Panc1 (cell line): ENCODE data around the gene MED23. TPM values are rescaled to one million over a fixed set of nuclear protein-coding genes. Genes with fewer than 3 reads are reported as not detected.

ENCODE experiments used
- ATAC-seq: fragments of 200-7000 bp; cut with Tn5 transposase; 2 replicates; pipeline ENCODE4 v1.9.1; 2020; ENCODE audit warnings: mild to moderate bottlenecking, moderate library complexity
- BruUV-seq: library from RNA; stranded (reverse); fragments of 400-500 nt; replicated peaks from 2 replicates; lab custom pipeline; 2021; lab: Mats Ljungman, UMichigan
- CTCF ChIA-PET: fragments of 300-600 bp; sonication (Branson Sonifier 250); formaldehyde crosslinking; loops from one replicate; lab custom pipeline; 2022; ENCODE audit warnings: antibody characterized with exemption; lab: Charles Lee
- POLR2A ChIA-PET: fragments of 300-600 bp; sonication (Branson Sonifier 250); formaldehyde crosslinking; loops from one replicate; lab custom pipeline; 2022; ENCODE audit warnings: antibody characterized with exemption; lab: Charles Lee
- DNase-seq: peaks from one replicate; pipeline ENCODE4 v3.0.0-alpha.2; 2010; ENCODE audit warnings: low read depth, low spot score
- H3K27ac ChIP-seq: 2 replicates; pipeline ENCODE4 v1.5.1; 2011; ENCODE audit warnings: mild to moderate bottlenecking, low read length, inconsistent platforms
- H3K27me3 ChIP-seq: fragments of 200-500 bp; sonication (Bioruptor generic); 2 replicates; pipeline ENCODE4 v1.6.0; 2014; ENCODE audit warnings: low read length, inconsistent platforms; ENCODE audit not compliant: control insufficient read depth, insufficient read depth
- H3K36me3 ChIP-seq: fragments of 200-500 bp; sonication (Bioruptor generic); 2 replicates; pipeline ENCODE4 v1.5.1; 2014; ENCODE audit warnings: inconsistent platforms, mild to moderate bottlenecking, low read length, moderate library complexity; ENCODE audit not compliant: control insufficient read depth, insufficient read depth
- H3K4me1 ChIP-seq: 2 replicates; pipeline ENCODE4 v1.5.1; 2011; ENCODE audit warnings: inconsistent platforms, mild to moderate bottlenecking, low read length, moderate library complexity; ENCODE audit not compliant: control insufficient read depth, insufficient read depth
- H3K4me3 ChIP-seq, 2 experiments: 2 replicates each; pipeline ENCODE4 v1.5.1; 2011 to 2012; ENCODE audit warnings: low read depth in 2 of 2, low read length in 2 of 2, mild to moderate bottlenecking in 2 of 2, inconsistent platforms in 1 of 2, moderate library complexity in 1 of 2
- H3K9me3 ChIP-seq: fragments of 200-500 bp; sonication (Bioruptor generic); 2 replicates; pipeline ENCODE4 v1.5.1; 2014; ENCODE audit warnings: low read depth, mild to moderate bottlenecking, inconsistent platforms, low read length, moderate library complexity; ENCODE audit not compliant: control insufficient read depth, insufficient read depth
- POLR2AphosphoS5 ChIP-seq: IDR thresholded peaks from 2 replicates; pipeline ENCODE4 v1.6.1; 2012; ENCODE audit warnings: mild to moderate bottlenecking, low read depth, low read length, moderate library complexity
- SIN3A ChIP-seq: IDR thresholded peaks from 2 replicates; pipeline ENCODE4 v1.6.1; 2012; ENCODE audit warnings: low read depth, mild to moderate bottlenecking, low read length, moderate library complexity, borderline replicate concordance; ENCODE audit not compliant: insufficient read depth
- TCF7L2 ChIP-seq: IDR thresholded peaks from 2 replicates; pipeline ENCODE4 v1.6.1; 2011; ENCODE audit warnings: mild to moderate bottlenecking, low read depth, low read length, inconsistent platforms
- in situ Hi-C: cut with HindIII; loops from 2 replicates; pipeline ENCODE4 v1.10.0; 2016; ENCODE audit warnings: low sequenced_read_pairs, low pct_unique_long_range_greater_than_20kb
- intact Hi-C: fragments of 100-400 bp; cut with micrococcal nuclease; formaldehyde crosslinking; loops from one replicate; pipeline ENCODE4 v1.10.0; 2022; ENCODE audit not compliant: unreplicated experiment
- total RNA-seq: library from RNA; stranded (reverse); gene quantifications from one replicate; pipeline ENCODE4 v1.2.1, GENCODE V29; 2021; ENCODE audit not compliant: unreplicated experiment
- TF ChIP-seq, protein P1 (sequence below): fragments of 450-650 bp; IDR thresholded peaks from 2 replicates; pipeline ENCODE4 v1.5.1; 2017; ENCODE audit warnings: mild to moderate bottlenecking
- TF ChIP-seq, protein P2 (sequence below), 2 experiments: IDR thresholded peaks; 2 replicates each; pipeline ENCODE4 v1.6.1; 2011 to 2012; ENCODE audit warnings: low read depth in 2 of 2, control low read depth in 1 of 2, low read length in 1 of 2, mild to moderate bottlenecking in 1 of 2, moderate library complexity in 1 of 2; ENCODE audit not compliant: insufficient read depth in 1 of 2

Gene MED23
- total RNA-seq, 1 experiment from 2014 or later: 18.3 TPM

DNA sequence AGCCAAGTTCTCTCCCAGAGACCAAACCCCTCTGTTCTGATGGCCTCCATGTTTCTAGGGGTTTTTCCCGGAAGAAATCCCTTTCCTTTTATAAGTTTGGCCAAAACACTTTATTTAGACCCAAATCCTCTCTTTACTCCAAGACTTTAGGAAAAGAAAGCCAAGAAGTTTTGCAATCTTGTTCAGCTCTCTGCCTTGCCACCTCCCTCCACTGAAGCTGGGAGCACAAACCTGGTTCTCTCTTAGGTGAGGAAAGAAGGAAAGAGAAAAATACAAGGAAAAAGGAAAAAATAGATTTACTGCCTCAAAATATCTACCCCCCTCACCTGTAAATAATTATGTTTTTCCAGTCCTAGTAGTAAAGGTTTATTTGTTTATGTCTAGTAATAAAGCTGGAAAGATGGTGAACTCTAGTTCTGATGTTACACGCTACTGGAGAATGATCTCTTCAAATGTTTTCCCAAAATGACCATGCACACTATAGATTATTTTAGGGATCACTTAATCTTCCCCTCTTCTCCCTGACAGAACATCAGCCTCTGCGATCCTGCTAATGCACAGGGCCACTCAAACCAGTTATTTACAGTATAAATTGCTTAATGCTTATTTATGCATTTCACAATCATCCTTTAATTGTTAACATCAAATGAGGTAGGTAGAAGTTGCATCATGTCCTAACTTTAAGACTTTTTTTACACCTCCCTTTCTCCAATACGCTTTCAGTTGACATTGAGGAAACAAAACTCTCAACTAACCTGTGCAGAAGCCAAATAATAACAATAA lies 65.9 kb downstream of the MED23 start:
- CTCF ChIA-PET: no interaction called here
- DNase-seq (no peak), ATAC-seq (no peak)
- no peak overlapping the region for H3K4me3 ChIP-seq
- H3K36me3 ChIP-seq: no peaks in the 10 kb centered on the region
- POLR2A ChIA-PET: no interaction called here
- BruUV-seq: no TSS peak
- no peaks in the 10 kb centered on the region for H3K4me1 ChIP-seq
- H3K27ac ChIP-seq: no peak overlapping the region
- H3K9me3 ChIP-seq: no peaks in the 10 kb centered on the region
- no peaks in the 10 kb centered on the region for H3K27me3 ChIP-seq
- intact Hi-C loops: no loop called here
- TF ChIP-seq, protein P1, sequence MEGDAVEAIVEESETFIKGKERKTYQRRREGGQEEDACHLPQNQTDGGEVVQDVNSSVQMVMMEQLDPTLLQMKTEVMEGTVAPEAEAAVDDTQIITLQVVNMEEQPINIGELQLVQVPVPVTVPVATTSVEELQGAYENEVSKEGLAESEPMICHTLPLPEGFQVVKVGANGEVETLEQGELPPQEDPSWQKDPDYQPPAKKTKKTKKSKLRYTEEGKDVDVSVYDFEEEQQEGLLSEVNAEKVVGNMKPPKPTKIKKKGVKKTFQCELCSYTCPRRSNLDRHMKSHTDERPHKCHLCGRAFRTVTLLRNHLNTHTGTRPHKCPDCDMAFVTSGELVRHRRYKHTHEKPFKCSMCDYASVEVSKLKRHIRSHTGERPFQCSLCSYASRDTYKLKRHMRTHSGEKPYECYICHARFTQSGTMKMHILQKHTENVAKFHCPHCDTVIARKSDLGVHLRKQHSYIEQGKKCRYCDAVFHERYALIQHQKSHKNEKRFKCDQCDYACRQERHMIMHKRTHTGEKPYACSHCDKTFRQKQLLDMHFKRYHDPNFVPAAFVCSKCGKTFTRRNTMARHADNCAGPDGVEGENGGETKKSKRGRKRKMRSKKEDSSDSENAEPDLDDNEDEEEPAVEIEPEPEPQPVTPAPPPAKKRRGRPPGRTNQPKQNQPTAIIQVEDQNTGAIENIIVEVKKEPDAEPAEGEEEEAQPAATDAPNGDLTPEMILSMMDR: no peak
- TF ChIP-seq, protein P2, sequence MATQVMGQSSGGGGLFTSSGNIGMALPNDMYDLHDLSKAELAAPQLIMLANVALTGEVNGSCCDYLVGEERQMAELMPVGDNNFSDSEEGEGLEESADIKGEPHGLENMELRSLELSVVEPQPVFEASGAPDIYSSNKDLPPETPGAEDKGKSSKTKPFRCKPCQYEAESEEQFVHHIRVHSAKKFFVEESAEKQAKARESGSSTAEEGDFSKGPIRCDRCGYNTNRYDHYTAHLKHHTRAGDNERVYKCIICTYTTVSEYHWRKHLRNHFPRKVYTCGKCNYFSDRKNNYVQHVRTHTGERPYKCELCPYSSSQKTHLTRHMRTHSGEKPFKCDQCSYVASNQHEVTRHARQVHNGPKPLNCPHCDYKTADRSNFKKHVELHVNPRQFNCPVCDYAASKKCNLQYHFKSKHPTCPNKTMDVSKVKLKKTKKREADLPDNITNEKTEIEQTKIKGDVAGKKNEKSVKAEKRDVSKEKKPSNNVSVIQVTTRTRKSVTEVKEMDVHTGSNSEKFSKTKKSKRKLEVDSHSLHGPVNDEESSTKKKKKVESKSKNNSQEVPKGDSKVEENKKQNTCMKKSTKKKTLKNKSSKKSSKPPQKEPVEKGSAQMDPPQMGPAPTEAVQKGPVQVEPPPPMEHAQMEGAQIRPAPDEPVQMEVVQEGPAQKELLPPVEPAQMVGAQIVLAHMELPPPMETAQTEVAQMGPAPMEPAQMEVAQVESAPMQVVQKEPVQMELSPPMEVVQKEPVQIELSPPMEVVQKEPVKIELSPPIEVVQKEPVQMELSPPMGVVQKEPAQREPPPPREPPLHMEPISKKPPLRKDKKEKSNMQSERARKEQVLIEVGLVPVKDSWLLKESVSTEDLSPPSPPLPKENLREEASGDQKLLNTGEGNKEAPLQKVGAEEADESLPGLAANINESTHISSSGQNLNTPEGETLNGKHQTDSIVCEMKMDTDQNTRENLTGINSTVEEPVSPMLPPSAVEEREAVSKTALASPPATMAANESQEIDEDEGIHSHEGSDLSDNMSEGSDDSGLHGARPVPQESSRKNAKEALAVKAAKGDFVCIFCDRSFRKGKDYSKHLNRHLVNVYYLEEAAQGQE (IDR thresholded peaks at IDR 0.05; ENCODE audit: insufficient read depth in 1 of 2, low read depth in 2 of 2, low read length in 1 of 2): no peak
- TF ChIP-seq SIN3A: no peak
- TF ChIP-seq TCF7L2: no peak
- TF ChIP-seq POLR2AphosphoS5: no peak
- in situ Hi-C loops: no loop called here

DNA sequence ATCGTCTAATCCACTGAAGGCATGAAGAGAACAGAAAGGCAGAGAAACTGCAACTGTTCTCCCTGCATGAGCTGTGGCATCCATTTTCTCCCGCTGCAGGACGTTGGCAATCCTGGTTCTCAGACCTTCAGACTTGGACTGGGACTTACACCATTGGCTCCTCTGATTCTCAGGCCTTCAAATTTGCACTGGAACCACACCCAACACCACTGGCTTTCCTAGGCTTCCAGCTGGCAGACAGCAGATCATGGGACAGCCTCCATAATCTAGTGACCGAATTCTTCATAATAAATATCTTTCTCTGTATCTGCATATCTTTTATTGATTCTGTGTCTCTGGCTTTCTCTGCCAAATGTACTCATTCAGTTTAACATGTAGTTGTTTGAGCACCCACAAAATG lies 69.1 kb downstream of the MED23 start:
- POLR2A ChIA-PET: no interaction called here
- no peak for DNase-seq
- CTCF ChIA-PET: no interaction called here
- H3K9me3 ChIP-seq: no peaks in the 10 kb centered on the region
- no peaks in the 10 kb centered on the region for H3K27me3 ChIP-seq
- in situ Hi-C loops (no loop called here), intact Hi-C loops (no loop called here)
- H3K4me1 ChIP-seq: no peaks in the 10 kb centered on the region
- no TSS peak for BruUV-seq
- no peak overlapping the region for H3K27ac ChIP-seq
- ATAC-seq: no peak
- no peak overlapping the region for H3K4me3 ChIP-seq
- H3K36me3 ChIP-seq: no peaks in the 10 kb centered on the region
- TF ChIP-seq TCF7L2 (no peak), POLR2AphosphoS5 (no peak), SIN3A (no peak)
- TF ChIP-seq, protein P2 (IDR thresholded peaks at IDR 0.05; ENCODE audit: insufficient read depth in 1 of 2, low read depth in 2 of 2, low read length in 1 of 2): no peak
- TF ChIP-seq, protein P1: no peak
